Stimulated activated CD8-positive, alpha-beta memory T cell treated with anti-CD3 and anti-CD28 coated beads, Interleukin-7, amount 100 ng/mL, for 4 hours (primary cell): ENCODE measurements around the gene TOB1.

ENCODE experiments used
- DNase-seq, 2 donors: peaks; one replicate each; pipeline ENCODE4 v3.0.0-alpha.2; 2020; ENCODE audit warnings: low read depth in 2 of 2

TOB1 gene

GRCh38 chr17:50866261-50866949 is at the start of gene TOB1:
TSS of gene TOB1 (minus strand) at chr17:50866354. CDS start at chr17:50864017, 2,337 bp downstream.
- DNase-seq: peak; percentile 85 to 93

DNA sequence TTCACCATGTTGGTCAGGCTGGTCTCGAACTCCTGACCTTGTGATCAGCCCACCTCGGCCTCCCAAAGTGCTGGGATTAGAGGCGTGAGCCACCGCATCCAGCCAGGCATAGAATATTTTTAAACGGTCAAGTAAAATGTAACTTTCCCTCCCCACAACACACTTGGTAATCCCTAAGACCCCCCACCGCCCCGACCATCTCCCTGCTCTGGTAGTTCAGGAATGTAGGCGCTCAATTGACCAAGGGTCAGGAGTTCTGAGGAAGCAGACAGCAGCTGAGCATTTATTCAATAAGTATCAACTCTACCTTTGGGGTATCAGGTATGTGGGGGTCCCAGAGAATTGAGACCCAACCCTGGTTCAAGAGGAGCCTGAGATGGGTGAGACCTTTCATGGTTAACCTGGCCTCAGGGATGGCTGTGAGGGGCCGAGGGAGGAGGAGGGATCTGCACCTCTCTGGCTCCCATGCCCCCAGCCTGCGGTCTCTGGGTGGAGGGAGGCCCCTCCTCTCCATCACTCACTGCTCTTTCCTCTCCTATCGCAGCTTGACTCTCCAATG is 48.4 kb upstream of the TOB1 start:
- DNase-seq: no peak

- no peak for DNase-seq
Observed at GRCh38 chr17:50913120-50913519, 47.0 kb upstream of the TOB1 start.

DNA sequence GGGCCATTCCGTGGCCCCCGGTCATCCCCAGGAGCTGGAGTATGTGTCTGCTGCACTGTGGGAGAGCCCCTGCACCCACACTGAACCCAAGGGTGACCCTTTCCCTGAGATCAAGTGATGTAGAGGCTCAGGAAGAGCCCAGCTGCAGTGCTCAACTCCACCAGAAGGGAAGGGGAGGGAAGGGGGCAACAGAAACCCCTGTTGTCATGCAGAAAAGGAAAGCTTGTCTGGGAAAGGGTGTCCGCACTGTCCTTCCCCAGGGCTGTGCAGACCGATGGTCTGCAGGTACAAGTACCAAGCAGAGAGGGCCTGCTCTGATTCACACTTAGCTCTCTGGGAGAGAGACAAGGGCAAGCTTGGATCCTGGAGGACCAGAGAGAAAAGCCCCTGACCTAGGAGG is 45.7 kb upstream of the TOB1 start:
- no peak for DNase-seq

DNA sequence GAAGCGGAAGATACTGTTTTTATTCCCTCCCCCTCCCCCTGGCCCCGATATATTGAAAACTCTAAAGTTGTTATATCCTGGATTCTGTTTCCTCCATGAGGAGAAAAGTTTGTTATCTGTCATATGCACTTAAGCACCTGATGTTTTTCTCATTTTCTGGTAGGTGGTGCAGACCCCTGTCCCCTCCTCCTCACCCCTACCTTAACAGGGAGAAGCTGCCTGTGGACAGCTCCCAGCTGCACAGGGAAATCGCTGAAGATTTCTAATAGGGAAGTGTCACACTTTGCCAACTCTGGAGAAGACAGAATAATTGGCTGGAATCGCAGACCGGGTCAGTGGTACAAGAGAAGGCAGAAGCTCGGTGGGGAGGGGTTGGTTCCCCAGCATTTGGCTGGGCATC is 45.3 kb upstream of the TOB1 start:
- no peak for DNase-seq

DNA sequence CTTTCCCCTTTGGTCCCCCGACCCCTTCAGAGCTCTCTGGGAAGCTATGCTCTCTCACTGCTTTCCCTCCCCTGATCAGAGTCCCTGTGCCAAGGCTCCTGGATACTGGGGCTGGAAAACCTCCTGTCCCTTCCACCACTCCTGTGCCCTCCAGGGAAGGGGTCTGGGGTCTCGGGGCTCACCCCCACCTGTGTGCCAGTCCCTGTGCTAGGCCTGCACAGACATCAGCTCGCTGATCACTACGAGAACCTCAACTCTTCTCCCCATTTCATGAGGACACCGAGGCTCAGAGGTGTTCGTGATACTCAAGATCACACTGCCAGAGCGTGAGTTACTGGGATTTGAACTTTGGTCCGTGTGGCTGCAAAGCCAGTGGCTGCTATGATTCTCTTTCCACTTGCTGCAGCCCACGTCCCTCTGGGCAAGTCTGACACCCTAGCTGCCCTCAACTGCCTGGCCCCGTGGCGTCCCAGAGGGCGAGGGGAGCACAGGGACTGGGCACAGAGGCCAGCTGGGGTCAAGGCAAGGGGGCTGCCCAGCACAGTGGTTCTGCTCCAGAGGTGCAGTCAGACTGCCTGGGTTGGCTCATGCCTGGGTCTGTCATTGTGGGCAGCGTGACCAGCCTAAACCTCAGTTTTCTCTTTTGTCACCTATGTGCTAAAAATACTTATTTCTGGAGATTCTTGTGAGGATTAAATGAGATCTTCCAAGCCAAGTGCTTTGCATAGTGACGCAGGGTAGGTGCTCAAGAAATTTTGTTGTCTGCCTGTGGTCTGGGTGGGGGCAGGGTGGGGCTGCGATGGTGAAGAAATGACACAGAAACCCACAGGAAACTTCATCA is 43.8 kb upstream of the TOB1 start:
- DNase-seq: peak; percentile 54 to 64

- DNase-seq: peak in 1 of 2 donors; percentile 25
Observed at GRCh38 chr17:50908860-50909764, 43.0 kb upstream of the TOB1 start.

- no peak for DNase-seq
Observed at GRCh38 chr17:50908140-50908859, 42.1 kb upstream of the TOB1 start.

- DNase-seq: no peak
Observed at GRCh38 chr17:50906443-50906842, 40.3 kb upstream of the TOB1 start.

- no peak for DNase-seq
Observed at GRCh38 chr17:50905460-50905803, 39.3 kb upstream of the TOB1 start.

GRCh38 chr17:50904518-50905459 is 38.6 kb upstream of the TOB1 start:
- DNase-seq: no peak

DNA sequence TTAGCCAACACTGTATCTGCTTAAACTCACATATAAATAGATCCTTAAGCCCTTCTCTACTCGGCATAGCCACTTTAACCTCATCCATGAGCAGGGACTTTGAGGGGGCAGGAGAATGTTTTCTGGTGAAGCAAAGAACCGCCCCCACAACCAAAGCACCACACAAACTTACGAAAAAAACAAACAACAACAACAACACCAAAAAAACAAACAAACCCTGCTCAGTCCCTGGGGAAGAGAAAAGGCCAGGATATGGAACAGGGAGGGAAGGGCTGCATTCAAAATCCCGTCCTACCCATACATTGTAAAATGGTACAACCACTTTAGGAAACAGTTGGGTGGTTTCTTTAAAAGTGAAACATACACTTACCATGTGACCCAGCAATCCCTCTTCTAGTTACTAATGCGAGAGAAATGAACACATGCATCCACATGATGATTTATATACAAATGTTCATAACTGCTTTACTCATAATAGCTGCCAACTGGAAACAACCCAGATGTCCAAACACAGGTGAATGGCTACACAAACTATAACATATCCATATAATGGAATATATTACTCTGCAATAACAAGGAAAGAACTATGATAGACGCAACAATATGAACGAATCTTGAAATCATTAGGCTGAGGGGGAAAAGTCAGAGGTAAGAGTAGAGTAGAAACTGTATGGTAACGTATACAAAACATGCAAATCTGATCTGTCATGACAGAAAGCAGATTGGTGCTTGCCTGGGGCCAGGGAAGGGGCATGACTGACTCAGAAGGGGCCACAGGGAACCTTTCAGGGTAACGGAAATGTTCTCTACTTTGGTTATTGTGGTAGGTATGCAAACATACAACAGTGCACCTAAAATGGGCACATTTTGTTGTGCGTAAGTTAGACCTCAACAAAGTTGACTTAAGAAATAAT is 37.7 kb upstream of the TOB1 start:
- DNase-seq: peak in 1 of 2 donors; percentile 33

DNA sequence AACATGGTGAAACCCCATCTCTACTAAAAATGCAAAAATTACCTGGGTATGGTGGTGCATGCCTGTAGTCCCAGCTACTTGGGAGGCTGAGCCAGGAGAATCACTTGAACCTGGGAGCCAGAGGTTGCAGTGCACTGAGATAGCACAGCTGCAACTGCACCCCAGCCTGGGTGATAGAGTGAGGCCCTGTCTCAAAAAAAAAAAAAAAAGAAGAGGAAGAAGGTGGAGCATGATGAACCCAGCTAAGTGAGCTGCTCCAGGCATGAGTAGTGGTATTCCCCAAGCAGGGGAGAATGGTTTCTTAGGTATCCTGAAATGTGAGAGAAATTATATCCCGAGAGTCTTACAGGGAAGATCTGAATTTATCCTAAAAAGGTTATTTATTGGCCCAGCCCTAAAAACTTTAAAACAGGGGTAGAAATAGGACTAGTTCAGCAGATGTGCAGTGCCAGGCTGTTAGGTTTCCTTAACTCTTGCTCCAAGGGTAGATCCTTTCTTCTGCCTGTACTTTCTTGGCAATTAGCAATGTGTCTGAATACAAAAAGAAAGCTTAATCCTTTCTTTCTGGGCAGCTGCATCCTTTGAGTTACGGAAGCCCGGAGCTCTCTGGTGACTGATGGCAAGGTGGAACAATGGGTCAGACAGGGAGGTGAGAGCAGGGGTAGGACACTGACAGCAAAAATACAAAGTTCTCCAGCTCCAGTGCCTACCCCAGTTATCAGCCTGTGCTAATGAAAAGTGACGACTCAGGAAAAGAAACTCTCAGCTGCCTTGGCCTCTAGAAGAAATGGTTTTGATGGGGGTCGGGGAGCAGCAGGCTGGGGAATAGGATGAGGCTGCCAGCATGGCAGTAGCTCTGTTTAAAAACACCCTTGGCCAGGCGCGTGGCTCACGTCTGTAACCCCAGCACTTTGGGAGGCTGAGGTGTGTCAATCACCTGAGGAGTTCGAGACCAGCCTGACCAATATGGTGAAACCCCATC is 36.5 kb upstream of the TOB1 start:
- DNase-seq: no peak

- no peak for DNase-seq
Observed at GRCh38 chr17:50900383-50900892, 34.3 kb upstream of the TOB1 start.

DNA sequence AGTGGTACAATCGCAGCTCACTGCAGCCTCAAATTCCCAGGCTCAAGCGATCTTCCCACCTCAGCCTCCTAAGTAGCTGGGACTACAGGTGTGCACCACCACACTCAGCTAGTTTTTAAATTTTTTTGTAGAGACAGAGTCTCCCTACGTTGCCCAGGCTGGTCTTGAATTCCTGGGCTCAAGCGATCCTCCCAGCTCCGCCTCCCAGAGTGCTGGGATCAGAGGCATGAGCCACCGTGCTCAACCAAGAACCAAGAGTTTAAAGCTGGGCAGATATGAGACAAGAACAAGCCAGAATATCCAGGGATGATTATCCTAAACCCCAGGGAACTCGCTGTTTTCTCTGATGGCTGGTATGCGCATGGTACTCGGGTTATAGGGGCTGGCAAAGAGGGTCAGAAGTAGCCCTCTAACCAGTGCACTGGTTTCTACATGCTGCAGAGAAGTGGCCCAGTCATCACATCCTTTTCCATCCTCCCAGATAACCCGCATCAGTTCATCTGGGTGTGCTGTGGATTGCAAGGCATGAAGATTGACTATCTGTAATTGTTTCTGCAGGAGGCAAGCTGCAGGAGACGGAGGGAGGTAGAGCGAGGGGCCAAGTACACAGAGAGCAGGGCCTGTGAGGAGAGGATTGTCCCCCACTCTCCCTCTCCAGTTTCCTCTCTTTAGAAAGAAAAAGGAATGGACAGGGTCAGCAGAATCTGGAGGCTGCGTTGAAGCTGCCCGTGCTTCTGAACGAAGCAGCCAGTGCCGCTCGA is 33.6 kb upstream of the TOB1 start:
- no peak for DNase-seq

DNA sequence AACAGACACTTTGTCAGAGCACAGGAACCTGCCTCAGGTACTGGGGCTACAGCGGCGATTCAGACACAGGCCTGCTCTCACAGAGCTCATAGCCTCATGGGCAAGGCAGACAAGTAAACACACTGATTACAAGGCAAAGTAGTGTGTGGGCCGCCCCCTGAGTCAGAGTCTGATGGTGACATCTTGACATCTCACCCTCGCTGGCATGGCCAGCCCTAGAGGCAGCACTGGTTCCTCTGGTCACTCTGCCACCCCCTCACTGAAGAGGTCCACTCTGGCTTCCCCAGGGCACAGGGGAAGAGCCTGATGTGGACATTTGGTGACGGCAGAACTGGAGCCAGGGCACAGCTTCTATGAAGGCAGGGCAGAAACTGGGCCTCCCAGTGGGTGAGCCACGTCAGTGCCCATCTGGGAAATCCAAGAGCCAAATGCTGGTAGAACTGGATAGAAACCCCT is 32.9 kb upstream of the TOB1 start:
- DNase-seq: no peak
